GM12878 (cell line): ENCODE results near the gene SKIC8. TPM values are rescaled to one million over a fixed set of nuclear protein-coding genes. Genes with fewer than 3 reads are reported as not detected.

ENCODE experiments used
- ATAC-seq: fragments of 200-7000 bp; cut with Tn5 transposase; 3 replicates; pipeline ENCODE4 v1.9.1; 2020; ENCODE audit warnings: mild to moderate bottlenecking, moderate library complexity
- BruUV-seq: library from RNA; stranded (reverse); fragments of 400-500 nt; replicated peaks from 2 replicates; lab custom pipeline; 2021; lab: Mats Ljungman, UMichigan
- CTCF ChIA-PET: fragments of 300-600 bp; sonication (Branson Sonifier 250); formaldehyde crosslinking; extraction: SDS; loops from one replicate; lab custom pipeline; 2021; ENCODE audit warnings: inconsistent platforms; lab: Yijun Ruan, JAX
- POLR2A ChIA-PET: fragments of 350-600 bp; formaldehyde crosslinking; extraction: SDS; loops from one replicate; lab custom pipeline; 2021; ENCODE audit warnings: inconsistent platforms; lab: Charles Lee
- RAD21 ChIA-PET: fragments of 300-600 bp; sonication (Branson Sonifier 250); formaldehyde crosslinking; loops from one replicate; lab custom pipeline; 2023; ENCODE audit warnings: antibody characterized with exemption; ENCODE audit not compliant: unreplicated experiment; lab: Charles Lee
- SMC1A ChIA-PET: fragments of 300-600 bp; sonication (Branson Sonifier 250); formaldehyde crosslinking; loops from one replicate; lab custom pipeline; 2023; ENCODE audit not compliant: unreplicated experiment, uncharacterized antibody; lab: Charles Lee
- DNase-seq: peaks from one replicate; pipeline ENCODE4 v3.0.0-alpha.2; 2011; ENCODE audit warnings: low read depth, low spot score
- FAIRE-seq: peaks from 3 replicates; lab custom pipeline; 2011; peaks lifted over from hg19 to GRCh38; lab: Jason Lieb, UNC
- H2AFZ ChIP-seq: 2 replicates; pipeline ENCODE4 v1.6.0; 2011; ENCODE audit warnings: low read depth, low read length, control low read depth; ENCODE audit not compliant: control insufficient read depth
- H3K27ac ChIP-seq: 2 replicates; pipeline ENCODE4 v1.5.1; 2011; ENCODE audit warnings: control low read depth; ENCODE audit not compliant: control insufficient read depth, insufficient read depth
- H3K27me3 ChIP-seq, 2 experiments: replicated peaks in 1 of 2; 2 replicates each; pipeline versions ENCODE4 v1.6.0 to v1.6.1; 2011; ENCODE audit warnings: low read length in 1 of 2; ENCODE audit not compliant: control insufficient read depth in 2 of 2, insufficient read depth in 2 of 2
- H3K36me3 ChIP-seq, 2 experiments: 2 replicates each; pipeline ENCODE4 v1.5.1; 2011; ENCODE audit warnings: low read length in 1 of 2; ENCODE audit not compliant: control insufficient read depth in 2 of 2, insufficient read depth in 2 of 2
- H3K4me1 ChIP-seq: 2 replicates; pipeline ENCODE4 v1.6.1; 2011; ENCODE audit warnings: mild to moderate bottlenecking, low read length, moderate library complexity, mixed read lengths; ENCODE audit not compliant: control insufficient read depth, insufficient read depth
- H3K4me2 ChIP-seq: 2 replicates; pipeline ENCODE4 v1.6.0; 2011; ENCODE audit warnings: control low read depth; ENCODE audit not compliant: control insufficient read depth, insufficient read depth
- H3K4me3 ChIP-seq: fragments of 200-600 bp; sonication (generic); 2 replicates; pipeline ENCODE4 v1.5.1; 2016
- H3K79me2 ChIP-seq: 2 replicates; pipeline ENCODE4 v1.6.0; 2011; ENCODE audit warnings: low read length; ENCODE audit not compliant: control insufficient read depth, insufficient read depth
- H3K9ac ChIP-seq: 2 replicates; pipeline ENCODE4 v1.8.0; 2011; ENCODE audit warnings: low read length, control low read depth, mixed read lengths; ENCODE audit not compliant: control insufficient read depth, insufficient read depth
- H3K9me3 ChIP-seq: replicated peaks from 3 replicates; pipeline ENCODE4 v1.5.1; 2011; ENCODE audit warnings: mild to moderate bottlenecking, low read length; ENCODE audit not compliant: control insufficient read depth, insufficient read depth
- H4K20me1 ChIP-seq: 2 replicates; pipeline ENCODE4 v1.6.0; 2011; ENCODE audit not compliant: control insufficient read depth, insufficient read depth
- CBX5 ChIP-seq: sonication (generic); IDR thresholded peaks from 2 replicates; pipeline ENCODE4 v1.6.1; 2016; ENCODE audit warnings: low read depth, moderate library complexity, mild to moderate bottlenecking, inconsistent platforms
- JUNB ChIP-seq: IDR thresholded peaks from 2 replicates; pipeline ENCODE4 v1.6.1; 2016; ENCODE audit warnings: antibody characterized with exemption, mild to moderate bottlenecking
- TBL1XR1 ChIP-seq: IDR thresholded peaks from 2 replicates; pipeline ENCODE4 v1.6.1; 2012; ENCODE audit warnings: low read depth, low read length, improper control_type of control experiment
- ZBTB4 ChIP-seq: fragments of 450-650 bp; formaldehyde crosslinking; IDR thresholded peaks from 2 replicates; pipeline ENCODE4 v1.4.0; 2022; ENCODE audit warnings: mild to moderate bottlenecking, moderate library complexity
- ZNF274 ChIP-seq: IDR thresholded peaks from one replicate; pipeline ENCODE4 v1.8.0; 2011; ENCODE audit not compliant: insufficient read length, insufficient read depth
- WGBS: methylation state at CpG from one replicate; pipeline ENCODE4 v1.1.6; 2016; ENCODE audit warnings: low lambda C conversion rate; ENCODE audit not compliant: insufficient replicate concordance, insufficient coverage; ENCODE audit errors: missing lambda C conversion rate; 5-methylcytosine and 5-hydroxymethylcytosine counted together
- in situ Hi-C: fragments of 300-500 bp; cut with MboI; formaldehyde crosslinking; loops from 9 replicates; pipeline ENCODE4 v1.14.3; 2018; ENCODE audit warnings: mixed read lengths
- intact Hi-C: fragments of 100-400 bp; cut with micrococcal nuclease; formaldehyde crosslinking; loops from one replicate; pipeline ENCODE4 v1.14.2; 2022; ENCODE audit not compliant: unreplicated experiment
- polyA plus RNA-seq, 11 experiments: library from polyadenylated mRNA; depleted of rRNA in 4 of 11; unstranded in 6 of 11; stranded (reverse) in 5 of 11; fragments of >200 nt; fragmentation: Nextera tagmentation in 4 of 11; fragmentation: Illumina TruSeq in 1 of 11; extraction: Ambion mirVana in 4 of 11; extraction: Trizol in 1 of 11; gene quantifications; 1 replicate in 1 of 11; 2 replicates in 10 of 11; pipeline versions ENCODE4 v1.2.1 to v1.2.3, GENCODE V29; 2011 to 2016; ENCODE audit warnings: inconsistent platforms in 2 of 11, missing spikeins in 2 of 11, low read depth in 1 of 11
- total RNA-seq, 4 experiments: library from RNA; depleted of rRNA in 3 of 4; stranded (reverse); fragments of >200 nt in 3 of 4; fragmentation: Illumina TruSeq in 1 of 4; extraction: Trizol in 1 of 4; gene quantifications; 2 replicates each; pipeline versions ENCODE4 v1.2.1 to v1.2.3, GENCODE V29; 2013 to 2021

Gene SKIC8
- total and polyA plus RNA-seq, 10 of the 15 experiments (the other 5 are each of a cell fraction or from before 2014, with no cell fraction given): 57.0 to 288 (median 128) TPM

- Histone ChIP-seq H3K36me3 (no peaks in the 10 kb centered on the region), H3K27ac (no peak overlapping the region), H3K9me3 (no peaks in the 10 kb centered on the region; the same call in 2 of the 3 replicates), H3K4me2 (no peak overlapping the region), H3K4me3 (no peak overlapping the region), H3K4me1 (peaks cover 3% of the 10 kb centered on the region; the same call in 1 of the 2 replicates), H3K79me2 (no peaks in the 10 kb centered on the region), H3K9ac (no peak overlapping the region), H2AFZ (no peak overlapping the region), H4K20me1 (no peaks in the 10 kb centered on the region), H3K27me3 (no peaks in the 10 kb centered on the region)
- FAIRE-seq (no peak), ATAC-seq (no peak), DNase-seq (no peak)
- CTCF ChIA-PET: interaction anchor here (0.6 to 13.8 kb wide), 3 partner anchors 115 to 190 kb away, joined by 3 to 175 read pairs (median 3); no protein-coding TSS in a partner anchor
- no peak for TF ChIP-seq ZBTB4
- TF ChIP-seq ZNF274: no peak
- TF ChIP-seq TBL1XR1: no peak
- TF ChIP-seq CBX5: no peak
- no peak for TF ChIP-seq JUNB
- SMC1A ChIA-PET: interaction anchor here (0.6 kb wide), 1 partner anchor 1535 kb away, joined by 3 read pairs; no protein-coding TSS in a partner anchor
- WGBS: 82% methylated on average over 9 of the region's 9 CpGs
- in situ Hi-C loops (loop anchor here (5.0 kb wide), 1 partner anchor 128 kb away; no protein-coding TSS in a partner anchor), intact Hi-C loops (loop anchor here (5.0 kb wide), 2 partner anchors 178 to 403 kb away; no protein-coding TSS in a partner anchor)
- RAD21 ChIA-PET: interaction anchor here (1.2 to 2.3 kb wide), 2 partner anchors 12 to 118 kb away, joined by 3 to 7 read pairs; no protein-coding TSS in a partner anchor
- BruUV-seq: no TSS peak
- POLR2A ChIA-PET: no interaction called here
These were observed 5.0 kb upstream of the SKIC8 start for GRCh38 chr15:78304216-78305066.
